HPDE6-E6E7 (cell line): ENCODE data around the gene TEKTIP1.
"Not testable (repeated sequence)": the region's sequence is repeated elsewhere in the genome, so short reads cannot be mapped to it uniquely, and the experiment has no call there.

ENCODE experiments used
- DNase-seq: peaks from one replicate; pipeline ENCODE4 v3.0.0; 2011; ENCODE audit warnings: missing footprints; ENCODE audit errors: extremely low spot score

The TEKTIP1 gene

GRCh38 chr19:3557461-3558248 is 18.7 kb downstream of the TEKTIP1 start, which contains the start of gene MFSD12:
Gene MFSD12 (minus strand): TSS chr19:3557586. CDS start chr19:3557403, 183 bp downstream.
- DNase-seq = peak; percentile 96

- no peak for DNase-seq
Observed at GRCh38 chr19:3563709-3564524, 24.9 kb downstream of the TEKTIP1 start.

GRCh38 chr19:3565139-3565538 is 26.2 kb downstream of the TEKTIP1 start:
- no peak for DNase-seq

GRCh38 chr19:3570042-3570441 is 31.1 kb downstream of the TEKTIP1 start:
- not testable (repeated sequence) for DNase-seq

GRCh38 chr19:3570606-3571011 is 31.6 kb downstream of the TEKTIP1 start:
- no peak for DNase-seq

- DNase-seq = peak; percentile 94
Observed at GRCh38 chr19:3572132-3572854, 33.3 kb downstream of the TEKTIP1 start.

GRCh38 chr19:3572855-3573161 is 33.8 kb downstream of the TEKTIP1 start, which contains the start of gene HMG20B:
Gene HMG20B (plus strand): TSS chr19:3572944. CDS start chr19:3573310, 366 bp downstream.
- DNase-seq = no peak

GRCh38 chr19:3573162-3573857 is 34.3 kb downstream of the TEKTIP1 start:
- DNase-seq = no peak

- peak; percentile 48 for DNase-seq
Observed at GRCh38 chr19:3573858-3574637, 35.1 kb downstream of the TEKTIP1 start.

GRCh38 chr19:3575260-3575741 is 36.3 kb downstream of the TEKTIP1 start:
- no peak for DNase-seq

GRCh38 chr19:3575949-3576673 is 37.1 kb downstream of the TEKTIP1 start:
- DNase-seq = no peak

- DNase-seq = no peak
Observed at GRCh38 chr19:3576696-3577443, 37.9 kb downstream of the TEKTIP1 start.

- DNase-seq = no peak
Observed at GRCh38 chr19:3577723-3578344, 38.9 kb downstream of the TEKTIP1 start.

- DNase-seq = no peak
Observed at GRCh38 chr19:3578390-3578789, 39.4 kb downstream of the TEKTIP1 start.

- DNase-seq = no peak
Observed at GRCh38 chr19:3580156-3580934, 41.4 kb downstream of the TEKTIP1 start.

- not testable (repeated sequence) for DNase-seq
Observed at GRCh38 chr19:3581792-3582191, 42.8 kb downstream of the TEKTIP1 start.

GRCh38 chr19:3584036-3584802 is 45.2 kb downstream of the TEKTIP1 start:
- DNase-seq = not testable (repeated sequence)
